Fibroblast of lung (primary cell): ENCODE results near the gene TMEM9. TPM values are rescaled to one million over a fixed set of nuclear protein-coding genes. Genes with fewer than 3 reads are reported as not detected.

Experiments
- DNase-seq, 2 donors: peaks; one replicate each; pipeline versions ENCODE4 v3.0.0 to v3.0.0-alpha.2; 2010; ENCODE audit warnings: low read depth in 2 of 2
- H2AFZ ChIP-seq: 2 replicates; pipeline ENCODE4 v1.5.1; 2012; ENCODE audit warnings: low read length, control low read depth, inconsistent platforms
- H3K27ac ChIP-seq: 2 replicates; pipeline ENCODE4 v1.5.1; 2011; ENCODE audit warnings: low read length, control low read depth; ENCODE audit not compliant: insufficient read depth
- H3K27me3 ChIP-seq: 2 replicates; pipeline ENCODE4 v1.5.1; 2011; ENCODE audit warnings: mild to moderate bottlenecking, low read length; ENCODE audit not compliant: control insufficient read depth, insufficient read depth
- H3K36me3 ChIP-seq: 2 replicates; pipeline ENCODE4 v1.5.1; 2011; ENCODE audit warnings: low read length; ENCODE audit not compliant: control insufficient read depth, insufficient read depth
- H3K4me1 ChIP-seq: 2 replicates; pipeline ENCODE4 v1.5.1; 2011; ENCODE audit warnings: low read length; ENCODE audit not compliant: control insufficient read depth, insufficient read depth; ENCODE audit errors: extremely low read depth
- H3K4me2 ChIP-seq: 2 replicates; pipeline ENCODE4 v1.5.1; 2011; ENCODE audit warnings: low read length, control low read depth; ENCODE audit not compliant: insufficient read depth; ENCODE audit errors: extremely low read depth
- H3K4me3 ChIP-seq, 4 experiments: fragments of 200-600 bp in 1 of 4; sonication (generic) in 1 of 4; replicated peaks in 1 of 4; 2 replicates each; pipeline ENCODE4 v1.5.1; 2011 to 2016; ENCODE audit warnings: low read length in 4 of 4, low read depth in 3 of 4, mild to moderate bottlenecking in 3 of 4, control low read depth in 2 of 4, inconsistent platforms in 1 of 4, mixed read lengths in 1 of 4; ENCODE audit not compliant: insufficient read depth in 1 of 4; ENCODE audit errors: control extremely low read depth in 1 of 4
- H3K79me2 ChIP-seq: 2 replicates; pipeline ENCODE4 v1.5.1; 2012; ENCODE audit warnings: mild to moderate bottlenecking, low read length, inconsistent platforms; ENCODE audit not compliant: control insufficient read depth, insufficient read depth
- H3K9ac ChIP-seq: 2 replicates; pipeline ENCODE4 v1.5.1; 2011; ENCODE audit warnings: mild to moderate bottlenecking, low read length, control low read depth; ENCODE audit not compliant: insufficient read depth
- H3K9me3 ChIP-seq: 2 replicates; pipeline ENCODE4 v1.5.1; 2012; ENCODE audit warnings: low read depth, low read length; ENCODE audit not compliant: control insufficient read depth, insufficient read depth
- H4K20me1 ChIP-seq: 2 replicates; pipeline ENCODE4 v1.5.1; 2011; ENCODE audit warnings: low read length; ENCODE audit not compliant: control insufficient read depth, insufficient read depth; ENCODE audit errors: extremely low read depth
- EZH2 ChIP-seq: IDR thresholded peaks from 2 replicates; pipeline ENCODE4 v1.5.1; 2012; ENCODE audit warnings: low read length, control low read depth, mild to moderate bottlenecking; ENCODE audit errors: missing control alignments
- polyA plus RNA-seq, 2 donors: library from polyadenylated mRNA; depleted of rRNA in 1 of 2; stranded (reverse) in 1 of 2; unstranded in 1 of 2; fragments of >200 nt; gene quantifications; 2 replicates each; pipeline ENCODE4 v1.2.1, GENCODE V29; 2011 to 2012; ENCODE audit warnings: missing spikeins in 1 of 2
- total RNA-seq: library from RNA; depleted of rRNA; stranded (reverse); fragments of >200 nt; gene quantifications from 2 replicates; pipeline ENCODE4 v1.2.1, GENCODE V29; 2014
- TF ChIP-seq, protein P1 (sequence below), 2 donors: IDR thresholded peaks in 1 of 2; conservative IDR thresholded peaks in 1 of 2; 1 replicate in 1 of 2; 2 replicates in 1 of 2; pipeline ENCODE4 v1.5.1; 2011 to 2012; ENCODE audit warnings: low read length in 2 of 2, control low read depth in 1 of 2, inconsistent platforms in 1 of 2, low read depth in 1 of 2, mild to moderate bottlenecking in 1 of 2

The TMEM9 gene
- total and polyA plus RNA-seq, 2 donors (not counting 1 experiment from before 2014, with no cell fraction given): 58.2 to 91.0 TPM

DNA sequence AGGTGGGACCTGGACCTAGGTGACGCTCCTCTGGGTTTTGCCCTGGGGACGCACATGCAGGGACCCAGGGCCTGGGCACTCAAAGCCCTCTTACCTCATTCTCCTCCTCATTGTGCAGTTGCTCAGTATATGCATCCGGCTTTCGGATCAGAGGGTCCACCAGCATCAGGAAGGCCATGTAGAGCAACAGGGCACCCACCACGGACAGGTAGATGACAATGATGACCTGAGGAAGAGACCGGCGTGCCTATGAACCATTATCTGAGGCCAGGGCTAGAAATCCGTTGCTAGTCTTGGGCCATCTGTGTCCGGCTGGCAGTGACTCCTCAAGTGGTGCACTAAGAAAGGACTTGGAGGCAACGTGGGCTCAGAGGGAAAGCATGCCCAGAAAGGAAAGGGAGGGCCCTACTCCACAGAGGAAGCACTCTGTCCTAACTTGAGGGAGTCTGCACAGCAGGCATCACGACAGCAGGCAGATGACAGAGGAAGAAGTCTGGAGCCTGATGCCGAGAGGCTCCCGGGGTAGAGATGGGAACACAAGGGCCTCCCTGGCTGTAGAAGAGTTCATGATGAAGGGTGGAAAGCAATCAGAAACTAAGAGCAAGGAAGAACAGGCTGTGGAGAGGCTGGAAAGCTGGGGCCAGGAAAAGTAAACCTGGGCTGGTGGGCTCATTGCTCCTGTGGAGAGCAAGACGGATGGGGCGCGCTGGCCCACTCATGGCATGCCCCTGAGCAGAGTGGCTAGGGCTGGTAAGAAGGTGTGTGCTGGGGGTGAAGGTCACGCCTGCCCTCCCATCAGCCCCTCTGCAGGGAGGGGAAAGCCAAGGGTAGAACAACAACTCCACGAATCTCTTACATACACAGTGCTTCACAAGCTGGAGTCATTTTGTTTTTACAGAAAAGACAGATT lies 10.3 kb downstream of the TMEM9 start:
- H3K27ac ChIP-seq: no peak overlapping the region
- no peaks in the 10 kb centered on the region for H3K27me3 ChIP-seq
- H2AFZ ChIP-seq: no peak overlapping the region
- H3K36me3 ChIP-seq: peaks cover 19% of the 10 kb centered on the region
- H3K79me2 ChIP-seq: no peaks in the 10 kb centered on the region
- no peak overlapping the region for H3K4me2 ChIP-seq
- no peak overlapping the region for H3K4me3 ChIP-seq
- no peaks in the 10 kb centered on the region for H4K20me1 ChIP-seq
- no peak for TF ChIP-seq EZH2
- TF ChIP-seq, protein P1, sequence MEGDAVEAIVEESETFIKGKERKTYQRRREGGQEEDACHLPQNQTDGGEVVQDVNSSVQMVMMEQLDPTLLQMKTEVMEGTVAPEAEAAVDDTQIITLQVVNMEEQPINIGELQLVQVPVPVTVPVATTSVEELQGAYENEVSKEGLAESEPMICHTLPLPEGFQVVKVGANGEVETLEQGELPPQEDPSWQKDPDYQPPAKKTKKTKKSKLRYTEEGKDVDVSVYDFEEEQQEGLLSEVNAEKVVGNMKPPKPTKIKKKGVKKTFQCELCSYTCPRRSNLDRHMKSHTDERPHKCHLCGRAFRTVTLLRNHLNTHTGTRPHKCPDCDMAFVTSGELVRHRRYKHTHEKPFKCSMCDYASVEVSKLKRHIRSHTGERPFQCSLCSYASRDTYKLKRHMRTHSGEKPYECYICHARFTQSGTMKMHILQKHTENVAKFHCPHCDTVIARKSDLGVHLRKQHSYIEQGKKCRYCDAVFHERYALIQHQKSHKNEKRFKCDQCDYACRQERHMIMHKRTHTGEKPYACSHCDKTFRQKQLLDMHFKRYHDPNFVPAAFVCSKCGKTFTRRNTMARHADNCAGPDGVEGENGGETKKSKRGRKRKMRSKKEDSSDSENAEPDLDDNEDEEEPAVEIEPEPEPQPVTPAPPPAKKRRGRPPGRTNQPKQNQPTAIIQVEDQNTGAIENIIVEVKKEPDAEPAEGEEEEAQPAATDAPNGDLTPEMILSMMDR (conservative IDR thresholded peaks at IDR 0.05 in 1 of 2, IDR thresholded peaks at IDR 0.05 in 1 of 2; ENCODE audit: low read depth in 1 of 2, low read length in 2 of 2): no peak
- no peaks in the 10 kb centered on the region for H3K4me1 ChIP-seq
- DNase-seq: no peak
- no peaks in the 10 kb centered on the region for H3K9me3 ChIP-seq
- no peak overlapping the region for H3K9ac ChIP-seq

DNA sequence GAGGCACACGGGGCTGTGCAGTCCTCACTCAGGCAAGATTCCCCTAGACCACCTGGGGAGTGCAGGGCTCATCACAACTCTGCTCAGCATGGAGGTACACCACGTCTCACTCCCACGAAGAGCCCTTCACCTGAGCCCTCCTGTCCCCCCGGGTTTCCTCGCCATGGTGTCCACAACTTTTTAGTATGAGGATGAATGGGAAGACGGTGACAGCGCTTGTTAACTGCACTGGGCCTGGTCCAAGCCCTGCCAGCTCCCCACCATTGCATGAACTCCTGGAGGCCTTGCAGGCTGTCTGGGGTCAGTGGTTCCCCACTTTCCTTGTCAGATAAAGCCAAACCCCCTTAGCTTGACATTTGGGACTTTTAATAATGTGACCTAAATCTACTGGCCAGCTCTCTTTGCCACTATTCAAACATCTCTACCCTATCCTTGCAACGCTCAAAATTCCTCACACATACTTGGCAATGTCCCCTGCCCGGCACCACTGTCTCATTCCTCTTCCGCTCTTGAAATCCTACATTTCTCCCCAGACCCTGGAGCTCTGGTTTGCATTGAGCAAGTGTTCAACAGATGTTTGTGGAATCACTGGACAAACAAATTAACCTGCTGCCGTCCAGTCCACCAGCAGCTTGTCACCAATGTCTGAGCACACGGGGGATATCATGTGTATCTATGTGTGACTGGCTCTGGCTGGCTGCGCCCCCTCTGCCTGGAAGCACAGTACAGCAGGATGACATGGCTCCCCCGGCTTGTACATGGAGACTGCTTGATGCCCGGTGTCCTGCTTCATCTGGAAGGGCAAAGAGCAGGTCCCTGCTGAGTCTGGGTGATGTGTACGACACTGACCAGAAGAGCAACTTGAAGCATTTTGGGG lies 11.2 kb downstream of the TMEM9 start:
- DNase-seq: no peak
- H3K36me3 ChIP-seq: peaks cover 19% of the 10 kb centered on the region

More for the DNA sequence above, 11.2 kb downstream of the TMEM9 start:
- Histone ChIP-seq H3K27ac (no peak overlapping the region), H3K4me2 (no peak overlapping the region), H3K9ac (no peak overlapping the region), H3K4me3 (no peak overlapping the region), H3K79me2 (no peaks in the 10 kb centered on the region), H3K27me3 (no peaks in the 10 kb centered on the region), H3K4me1 (peaks cover under 1% of the 10 kb centered on the region), H4K20me1 (no peaks in the 10 kb centered on the region), H2AFZ (no peak overlapping the region), H3K9me3 (no peaks in the 10 kb centered on the region)
- TF ChIP-seq, protein P1 (conservative IDR thresholded peaks at IDR 0.05 in 1 of 2, IDR thresholded peaks at IDR 0.05 in 1 of 2; ENCODE audit: low read depth in 1 of 2, low read length in 2 of 2): no peak
- no peak for TF ChIP-seq EZH2
